Liver (tissue), 9 donors: ENCODE results near the gene SLC25A25. TPM values are rescaled to one million over a fixed set of nuclear protein-coding genes. Genes with fewer than 3 reads are reported as not detected.
A peak's percentile ranks its signal among the peaks of the same experiment; 100 is the strongest.

ENCODE experiments used
- DNase-seq: peaks from one replicate; pipeline ENCODE4 v3.0.0-alpha.2; 2017; ENCODE audit warnings: low spot score
- H3K27ac ChIP-seq, 2 donors: one replicate each; pipeline ENCODE4 v1.7.0; 2013; ENCODE audit warnings: inconsistent platforms in 2 of 2, low read length in 2 of 2, control low read depth in 1 of 2, low read depth in 1 of 2, mild to moderate bottlenecking in 1 of 2
- H3K27me3 ChIP-seq, 4 donors: one replicate each; pipeline versions ENCODE4 v1.6.1 to v1.7.0; 2013; ENCODE audit warnings: low read length in 3 of 4, inconsistent platforms in 1 of 4, mild to moderate bottlenecking in 1 of 4, moderate library complexity in 1 of 4; ENCODE audit not compliant: control insufficient read depth in 4 of 4, insufficient read depth in 4 of 4
- H3K36me3 ChIP-seq, 4 donors: one replicate each; pipeline versions ENCODE4 v1.6.1 to v1.7.0; 2013; ENCODE audit warnings: low read length in 3 of 4, mild to moderate bottlenecking in 3 of 4, low read depth in 1 of 4, moderate library complexity in 1 of 4; ENCODE audit not compliant: control insufficient read depth in 4 of 4, insufficient read depth in 3 of 4
- H3K4me1 ChIP-seq, 4 donors: one replicate each; pipeline versions ENCODE4 v1.6.1 to v1.7.0; 2013; ENCODE audit warnings: low read length in 3 of 4, mild to moderate bottlenecking in 3 of 4, moderate library complexity in 1 of 4; ENCODE audit not compliant: control insufficient read depth in 4 of 4, insufficient read depth in 4 of 4
- H3K4me3 ChIP-seq, 3 donors: one replicate each; pipeline versions ENCODE4 v1.6.1 to v1.7.0; 2013; ENCODE audit warnings: low read length in 3 of 3, control low read depth in 1 of 3, low read depth in 1 of 3, mild to moderate bottlenecking in 1 of 3
- H3K9ac ChIP-seq, 2 donors: one replicate each; pipeline ENCODE4 v1.7.0; 2013; ENCODE audit warnings: low read length in 2 of 2, mild to moderate bottlenecking in 2 of 2, moderate library complexity in 2 of 2, control low read depth in 1 of 2, low read depth in 1 of 2
- H3K9me3 ChIP-seq, 4 donors: one replicate each; pipeline versions ENCODE4 v1.6.1 to v1.7.0; 2013; ENCODE audit warnings: low read length in 3 of 4; ENCODE audit not compliant: control insufficient read depth in 4 of 4
- EGR1 ChIP-seq, 2 donors: IDR thresholded peaks; 2 replicates each; pipeline ENCODE4 v1.6.1; 2016 to 2018; ENCODE audit warnings: antibody characterized with exemption in 2 of 2, low read depth in 2 of 2
- FOXA1 ChIP-seq: IDR thresholded peaks from 2 replicates; pipeline ENCODE4 v1.6.1; 2016; ENCODE audit warnings: antibody characterized with exemption
- FOXA2 ChIP-seq: IDR thresholded peaks from 2 replicates; pipeline ENCODE4 v1.6.1; 2016; ENCODE audit warnings: antibody characterized with exemption
- GABPA ChIP-seq, 2 donors: IDR thresholded peaks in 1 of 2; conservative IDR thresholded peaks in 1 of 2; 2 replicates each; pipeline ENCODE4 v1.6.1; 2016; ENCODE audit warnings: antibody characterized with exemption in 2 of 2, mild to moderate bottlenecking in 1 of 2, moderate library complexity in 1 of 2
- HNF4A ChIP-seq, 2 donors: conservative IDR thresholded peaks; 2 replicates each; pipeline ENCODE4 v1.6.1; 2016; ENCODE audit warnings: antibody characterized with exemption in 2 of 2, mild to moderate bottlenecking in 2 of 2
- HNF4G ChIP-seq: IDR thresholded peaks from 2 replicates; pipeline ENCODE4 v1.6.1; 2016; ENCODE audit warnings: antibody characterized with exemption
- JUND ChIP-seq, 2 donors: IDR thresholded peaks; 2 replicates each; pipeline ENCODE4 v1.6.1; 2016; ENCODE audit warnings: antibody characterized with exemption in 2 of 2
- NR2F2 ChIP-seq: IDR thresholded peaks from 2 replicates; pipeline ENCODE4 v1.6.1; 2016; ENCODE audit warnings: antibody characterized with exemption
- RAD21 ChIP-seq, 2 donors: IDR thresholded peaks; 2 replicates each; pipeline ENCODE4 v1.6.1; 2016; ENCODE audit warnings: antibody characterized with exemption in 2 of 2, mild to moderate bottlenecking in 2 of 2
- RXRA ChIP-seq, 2 donors: IDR thresholded peaks; 2 replicates each; pipeline ENCODE4 v1.6.1; 2017 to 2018; ENCODE audit warnings: antibody characterized with exemption in 2 of 2, mild to moderate bottlenecking in 1 of 2
- SP1 ChIP-seq: IDR thresholded peaks from 2 replicates; pipeline ENCODE4 v1.6.1; 2018; ENCODE audit warnings: antibody characterized with exemption, mild to moderate bottlenecking
- TAF1 ChIP-seq: conservative IDR thresholded peaks from 2 replicates; pipeline ENCODE4 v1.6.1; 2016; ENCODE audit warnings: antibody characterized with exemption, mild to moderate bottlenecking
- YY1 ChIP-seq: IDR thresholded peaks from 2 replicates; pipeline ENCODE4 v1.6.1; 2016; ENCODE audit warnings: antibody characterized with exemption, mild to moderate bottlenecking
- WGBS: extraction: QIAGEN DNeasy Blood & Tissue Kit; methylation state at CpG from one replicate; pipeline ENCODE4 v1.1.7; 2013; 5-methylcytosine and 5-hydroxymethylcytosine counted together
- polyA plus RNA-seq, 2 donors: library from polyadenylated mRNA; stranded (reverse) in 1 of 2; unstranded in 1 of 2; fragments of 200-250 nt in 1 of 2; fragments of >200 nt in 1 of 2; fragmentation: Nextera tagmentation in 1 of 2; extraction: Ambion mirVana in 1 of 2; gene quantifications; one replicate each; pipeline versions ENCODE4 v1.2.1 to v1.2.3, GENCODE V29; 2013 to 2015
- total RNA-seq, 2 donors: library from RNA; depleted of rRNA; stranded (reverse); fragments of >200 nt; gene quantifications; one replicate each; pipeline ENCODE4 v1.2.3, GENCODE V29; 2014
- TF ChIP-seq, protein P1 (sequence below): IDR thresholded peaks from 2 replicates; pipeline ENCODE4 v1.6.1; 2016; ENCODE audit warnings: antibody characterized with exemption
- TF ChIP-seq, protein P2 (sequence below): IDR thresholded peaks from 2 replicates; pipeline ENCODE4 v1.6.1; 2016; ENCODE audit warnings: antibody characterized with exemption, mild to moderate bottlenecking
- TF ChIP-seq, protein P3 (sequence below): IDR thresholded peaks from 2 replicates; pipeline ENCODE4 v1.6.1; 2016; ENCODE audit warnings: antibody characterized with exemption
- TF ChIP-seq, protein P4 (sequence below): IDR thresholded peaks from 2 replicates; pipeline ENCODE4 v1.6.1; 2016; ENCODE audit warnings: antibody characterized with exemption
- TF ChIP-seq, protein P5 (sequence below): fragments of 150-350 bp; IDR thresholded peaks from 2 replicates; pipeline ENCODE4 v1.5.1; 2017; ENCODE audit warnings: improper control_type of control experiment, low read depth, low read length; ENCODE audit not compliant: missing input control
- donor health status: healthy.
- donor health status: healthy.
- donor health status: healthy.
- donor health status: healthy.
- donor health status: healthy.

SLC25A25 gene
- total and polyA plus RNA-seq, 4 donors, result 21.7 to 74.6 (median 39.3) TPM

DNA sequence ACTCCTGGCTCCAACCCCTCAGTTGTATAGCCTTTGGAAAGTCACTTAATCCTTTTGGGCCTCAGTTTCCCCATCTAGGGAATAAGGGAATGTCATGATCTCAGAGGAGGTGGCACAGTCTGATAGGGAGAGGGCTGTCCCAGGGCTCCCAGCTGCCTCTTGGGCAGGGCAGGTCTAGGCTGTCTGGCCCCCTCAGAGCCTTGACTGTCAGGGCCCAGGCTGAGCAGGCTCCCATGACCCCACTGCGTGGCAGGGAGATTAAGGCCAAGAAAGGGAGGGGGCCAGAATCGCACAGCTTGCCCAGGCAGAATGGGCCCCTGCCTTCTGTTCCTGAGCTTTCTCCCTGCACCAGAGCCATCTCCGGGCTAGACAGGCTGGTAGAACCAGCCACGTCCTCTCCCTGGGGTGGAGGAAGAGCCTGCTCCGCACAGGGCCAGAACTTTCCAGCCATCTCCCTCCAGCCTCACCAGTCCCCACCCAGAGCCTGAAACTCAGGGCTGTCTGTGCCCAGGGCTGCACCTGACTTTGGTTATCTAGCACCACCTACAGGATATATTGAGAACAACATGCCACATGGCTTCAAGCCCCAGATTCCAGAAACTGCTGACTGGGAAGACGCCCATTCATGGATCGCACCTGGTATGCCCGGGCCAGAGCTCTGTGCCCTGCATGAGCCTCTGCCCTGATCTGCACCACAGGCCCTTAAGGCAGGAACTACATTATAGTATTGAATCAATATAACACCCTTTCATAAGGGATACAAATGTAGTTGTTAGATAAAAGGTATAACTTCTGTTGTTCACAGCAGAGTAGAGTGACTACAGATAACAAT lies 33.0 kb upstream of the SLC25A25 start:
- Histone ChIP-seq H3K4me3 (no peak overlapping the region), H3K27ac (no peak overlapping the region), H3K9me3 (no peaks in the 10 kb centered on the region), H3K27me3 (no peaks in the 10 kb centered on the region), H3K9ac (no peak overlapping the region), H3K4me1 (peaks cover 0 to 7% (median 0%) of the 10 kb centered on the region in 4 donors), H3K36me3 (no peaks in the 10 kb centered on the region)
- TF ChIP-seq RAD21 (IDR thresholded peaks at IDR 0.05), result peak; percentile 99
- no peak for TF ChIP-seq GABPA (IDR thresholded peaks at IDR 0.05 in 1 of 2, conservative IDR thresholded peaks at IDR 0.05 in 1 of 2)
- TF ChIP-seq FOXA1, result no peak
- no peak for TF ChIP-seq JUND (IDR thresholded peaks at IDR 0.05)
- no peak for TF ChIP-seq EGR1 (IDR thresholded peaks at IDR 0.05; ENCODE audit: low read depth in 2 of 2)
- TF ChIP-seq, protein P1, sequence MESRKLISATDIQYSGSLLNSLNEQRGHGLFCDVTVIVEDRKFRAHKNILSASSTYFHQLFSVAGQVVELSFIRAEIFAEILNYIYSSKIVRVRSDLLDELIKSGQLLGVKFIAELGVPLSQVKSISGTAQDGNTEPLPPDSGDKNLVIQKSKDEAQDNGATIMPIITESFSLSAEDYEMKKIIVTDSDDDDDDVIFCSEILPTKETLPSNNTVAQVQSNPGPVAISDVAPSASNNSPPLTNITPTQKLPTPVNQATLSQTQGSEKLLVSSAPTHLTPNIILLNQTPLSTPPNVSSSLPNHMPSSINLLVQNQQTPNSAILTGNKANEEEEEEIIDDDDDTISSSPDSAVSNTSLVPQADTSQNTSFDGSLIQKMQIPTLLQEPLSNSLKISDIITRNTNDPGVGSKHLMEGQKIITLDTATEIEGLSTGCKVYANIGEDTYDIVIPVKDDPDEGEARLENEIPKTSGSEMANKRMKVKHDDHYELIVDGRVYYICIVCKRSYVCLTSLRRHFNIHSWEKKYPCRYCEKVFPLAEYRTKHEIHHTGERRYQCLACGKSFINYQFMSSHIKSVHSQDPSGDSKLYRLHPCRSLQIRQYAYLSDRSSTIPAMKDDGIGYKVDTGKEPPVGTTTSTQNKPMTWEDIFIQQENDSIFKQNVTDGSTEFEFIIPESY, result no peak
- peak; percentile 23 for TF ChIP-seq SP1
- no peak for TF ChIP-seq HNF4G
- peak; percentile 43 to 55 for TF ChIP-seq RXRA (IDR thresholded peaks at IDR 0.05)
- TF ChIP-seq YY1, result peak; percentile 41
- TF ChIP-seq, protein P2, sequence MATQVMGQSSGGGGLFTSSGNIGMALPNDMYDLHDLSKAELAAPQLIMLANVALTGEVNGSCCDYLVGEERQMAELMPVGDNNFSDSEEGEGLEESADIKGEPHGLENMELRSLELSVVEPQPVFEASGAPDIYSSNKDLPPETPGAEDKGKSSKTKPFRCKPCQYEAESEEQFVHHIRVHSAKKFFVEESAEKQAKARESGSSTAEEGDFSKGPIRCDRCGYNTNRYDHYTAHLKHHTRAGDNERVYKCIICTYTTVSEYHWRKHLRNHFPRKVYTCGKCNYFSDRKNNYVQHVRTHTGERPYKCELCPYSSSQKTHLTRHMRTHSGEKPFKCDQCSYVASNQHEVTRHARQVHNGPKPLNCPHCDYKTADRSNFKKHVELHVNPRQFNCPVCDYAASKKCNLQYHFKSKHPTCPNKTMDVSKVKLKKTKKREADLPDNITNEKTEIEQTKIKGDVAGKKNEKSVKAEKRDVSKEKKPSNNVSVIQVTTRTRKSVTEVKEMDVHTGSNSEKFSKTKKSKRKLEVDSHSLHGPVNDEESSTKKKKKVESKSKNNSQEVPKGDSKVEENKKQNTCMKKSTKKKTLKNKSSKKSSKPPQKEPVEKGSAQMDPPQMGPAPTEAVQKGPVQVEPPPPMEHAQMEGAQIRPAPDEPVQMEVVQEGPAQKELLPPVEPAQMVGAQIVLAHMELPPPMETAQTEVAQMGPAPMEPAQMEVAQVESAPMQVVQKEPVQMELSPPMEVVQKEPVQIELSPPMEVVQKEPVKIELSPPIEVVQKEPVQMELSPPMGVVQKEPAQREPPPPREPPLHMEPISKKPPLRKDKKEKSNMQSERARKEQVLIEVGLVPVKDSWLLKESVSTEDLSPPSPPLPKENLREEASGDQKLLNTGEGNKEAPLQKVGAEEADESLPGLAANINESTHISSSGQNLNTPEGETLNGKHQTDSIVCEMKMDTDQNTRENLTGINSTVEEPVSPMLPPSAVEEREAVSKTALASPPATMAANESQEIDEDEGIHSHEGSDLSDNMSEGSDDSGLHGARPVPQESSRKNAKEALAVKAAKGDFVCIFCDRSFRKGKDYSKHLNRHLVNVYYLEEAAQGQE, result no peak
- no peak for TF ChIP-seq FOXA2
- no peak for TF ChIP-seq TAF1
- TF ChIP-seq NR2F2, result no peak
- TF ChIP-seq, protein P3, sequence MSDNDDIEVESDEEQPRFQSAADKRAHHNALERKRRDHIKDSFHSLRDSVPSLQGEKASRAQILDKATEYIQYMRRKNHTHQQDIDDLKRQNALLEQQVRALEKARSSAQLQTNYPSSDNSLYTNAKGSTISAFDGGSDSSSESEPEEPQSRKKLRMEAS, result peak; percentile 83
- peak in 1 of 2 donors; percentile 27 for TF ChIP-seq HNF4A (conservative IDR thresholded peaks at IDR 0.05)
- TF ChIP-seq, protein P4, sequence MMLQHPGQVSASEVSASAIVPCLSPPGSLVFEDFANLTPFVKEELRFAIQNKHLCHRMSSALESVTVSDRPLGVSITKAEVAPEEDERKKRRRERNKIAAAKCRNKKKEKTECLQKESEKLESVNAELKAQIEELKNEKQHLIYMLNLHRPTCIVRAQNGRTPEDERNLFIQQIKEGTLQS, result no peak
- TF ChIP-seq, protein P5, sequence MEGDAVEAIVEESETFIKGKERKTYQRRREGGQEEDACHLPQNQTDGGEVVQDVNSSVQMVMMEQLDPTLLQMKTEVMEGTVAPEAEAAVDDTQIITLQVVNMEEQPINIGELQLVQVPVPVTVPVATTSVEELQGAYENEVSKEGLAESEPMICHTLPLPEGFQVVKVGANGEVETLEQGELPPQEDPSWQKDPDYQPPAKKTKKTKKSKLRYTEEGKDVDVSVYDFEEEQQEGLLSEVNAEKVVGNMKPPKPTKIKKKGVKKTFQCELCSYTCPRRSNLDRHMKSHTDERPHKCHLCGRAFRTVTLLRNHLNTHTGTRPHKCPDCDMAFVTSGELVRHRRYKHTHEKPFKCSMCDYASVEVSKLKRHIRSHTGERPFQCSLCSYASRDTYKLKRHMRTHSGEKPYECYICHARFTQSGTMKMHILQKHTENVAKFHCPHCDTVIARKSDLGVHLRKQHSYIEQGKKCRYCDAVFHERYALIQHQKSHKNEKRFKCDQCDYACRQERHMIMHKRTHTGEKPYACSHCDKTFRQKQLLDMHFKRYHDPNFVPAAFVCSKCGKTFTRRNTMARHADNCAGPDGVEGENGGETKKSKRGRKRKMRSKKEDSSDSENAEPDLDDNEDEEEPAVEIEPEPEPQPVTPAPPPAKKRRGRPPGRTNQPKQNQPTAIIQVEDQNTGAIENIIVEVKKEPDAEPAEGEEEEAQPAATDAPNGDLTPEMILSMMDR, result peak; percentile 98
- DNase-seq, result peak; percentile 59
- WGBS, result 27% methylated on average over 8 of the region's 8 CpGs
